Endodermal cell (in vitro differentiated cells): ENCODE results near the gene GSE1. TPM values are rescaled to one million over a fixed set of nuclear protein-coding genes. Genes with fewer than 3 reads are reported as not detected.

Experiments
- DNase-seq: peaks from one replicate; pipeline ENCODE4 v3.0.0-alpha.2; 2017
- H3K27ac ChIP-seq: 2 replicates; pipeline ENCODE4 v1.5.1; 2013; ENCODE audit warnings: mild to moderate bottlenecking, low read depth, low read length, moderate library complexity
- H3K27me3 ChIP-seq: 2 replicates; pipeline ENCODE4 v1.6.1; 2013; ENCODE audit warnings: mild to moderate bottlenecking, low read length, moderate library complexity; ENCODE audit not compliant: insufficient read depth, control insufficient read depth, poor library complexity, severe bottlenecking
- H3K36me3 ChIP-seq: 2 replicates; pipeline ENCODE4 v1.7.0; 2013; ENCODE audit warnings: mild to moderate bottlenecking, low read length, moderate library complexity; ENCODE audit not compliant: control insufficient read depth, insufficient read depth
- H3K4me1 ChIP-seq: one replicate; pipeline ENCODE4 v1.7.0; 2013; ENCODE audit warnings: low read length; ENCODE audit not compliant: control insufficient read depth, insufficient read depth
- H3K4me3 ChIP-seq: 2 replicates; pipeline ENCODE4 v1.5.1; 2013; ENCODE audit warnings: mild to moderate bottlenecking, low read length, moderate library complexity
- H3K9ac ChIP-seq: 2 replicates; pipeline ENCODE4 v1.6.1; 2013; ENCODE audit warnings: mild to moderate bottlenecking, low read length, moderate library complexity; ENCODE audit not compliant: poor library complexity, severe bottlenecking; ENCODE audit errors: extremely low read depth
- H3K9me3 ChIP-seq: 2 replicates; pipeline ENCODE4 v1.6.1; 2013; ENCODE audit warnings: mild to moderate bottlenecking, low read length, moderate library complexity; ENCODE audit not compliant: control insufficient read depth
- H3K27ac Mint-ChIP-seq: 2 replicates; pipeline ENCODE4 v1.8.0; 2020; ENCODE audit warnings: mixed read lengths
- H3K27me3 Mint-ChIP-seq: 2 replicates; pipeline ENCODE4 v1.8.0; 2021; ENCODE audit warnings: mild to moderate bottlenecking, mixed read lengths; ENCODE audit not compliant: insufficient read depth
- H3K36me3 Mint-ChIP-seq: 2 replicates; pipeline ENCODE4 v1.8.0; 2020; ENCODE audit warnings: low read depth, mixed read lengths
- H3K4me1 Mint-ChIP-seq: 2 replicates; pipeline ENCODE4 v1.8.0; 2020; ENCODE audit warnings: mixed read lengths
- H3K4me3 Mint-ChIP-seq: 2 replicates; pipeline ENCODE4 v1.8.0; 2020; ENCODE audit warnings: mild to moderate bottlenecking, moderate library complexity, mixed read lengths
- H3K9me3 Mint-ChIP-seq: 2 replicates; pipeline ENCODE4 v1.8.0; 2020; ENCODE audit warnings: mild to moderate bottlenecking, mixed read lengths
- CTCF ChIP-seq: fragments of 200-600 bp; sonication (generic); conservative IDR thresholded peaks from 2 replicates; pipeline ENCODE4 v1.5.0; 2021; ENCODE audit warnings: antibody characterized with exemption, mild to moderate bottlenecking
- WGBS, 2 experiments: methylation state at CpG; one replicate each; pipeline versions ENCODE4 v1.1.5 to v1.1.7; 2013; ENCODE audit warnings: missing lambda C conversion rate in 2 of 2, mixed read lengths in 1 of 2; ENCODE audit not compliant: insufficient coverage in 1 of 2, insufficient read length in 1 of 2; 5-methylcytosine and 5-hydroxymethylcytosine counted together
- total RNA-seq, 2 donors: library from RNA; stranded (reverse); fragmentation: NEBNext Ultra II Directional in 1 of 2; extraction: Animal tissue kit (Norgen Biotek cat#: 25700) in 1 of 2; gene quantifications; 2 replicates in 1 of 2; 3 replicates in 1 of 2; pipeline ENCODE4 v1.2.1, GENCODE V29; 2021

The GSE1 gene
- total RNA-seq, 2 donors from 2014 or later = 108 to 128 TPM

- Mint-ChIP-seq H3K36me3 (peaks cover 44% of the 10 kb centered on the region), H3K27me3 (no peaks in the 10 kb centered on the region), H3K9me3 (no peaks in the 10 kb centered on the region), H3K27ac (peak overlapping the region; percentile 68), H3K4me3 (no peak overlapping the region), H3K4me1 (peaks cover 5% of the 10 kb centered on the region)
- 95% methylated on average over 21 to 27 of the region's 27 CpGs for WGBS, 2 experiments
- TF ChIP-seq CTCF = no peak
- H3K9ac ChIP-seq = no peak overlapping the region
- peaks cover 50% of the 10 kb centered on the region for H3K36me3 ChIP-seq
- H3K4me3 ChIP-seq = no peak overlapping the region
- no peaks in the 10 kb centered on the region for H3K4me1 ChIP-seq
- H3K27ac ChIP-seq = peak overlapping the region; percentile 95
- H3K27me3 ChIP-seq = no peaks in the 10 kb centered on the region
- no peaks in the 10 kb centered on the region for H3K9me3 ChIP-seq
- no peak for DNase-seq
Measured at GRCh38 chr16:85651629-85652430, 38.7 kb downstream of the GSE1 start.

- Mint-ChIP-seq H3K4me3 (no peak overlapping the region), H3K4me1 (peaks cover 5% of the 10 kb centered on the region), H3K27me3 (no peaks in the 10 kb centered on the region), H3K27ac (peak overlapping the region; percentile 79), H3K36me3 (peaks cover 51% of the 10 kb centered on the region), H3K9me3 (no peaks in the 10 kb centered on the region)
- no peak for TF ChIP-seq CTCF
- Histone ChIP-seq H3K4me3 (no peak overlapping the region), H3K36me3 (peaks cover 54% of the 10 kb centered on the region), H3K9ac (no peak overlapping the region), H3K27ac (peak overlapping the region; percentile 95), H3K4me1 (no peaks in the 10 kb centered on the region), H3K27me3 (no peaks in the 10 kb centered on the region), H3K9me3 (no peaks in the 10 kb centered on the region)
- peak; percentile 70 for DNase-seq
- WGBS, 2 experiments = 76 to 83% methylated on average over 27 to 33 of the region's 35 CpGs
Measured at GRCh38 chr16:85652431-85653221, 39.5 kb downstream of the GSE1 start.

GRCh38 chr16:85653290-85653891, 40.3 kb downstream of the GSE1 start:
- H3K4me1 ChIP-seq = no peaks in the 10 kb centered on the region

More at GRCh38 chr16:85653290-85653891, 40.3 kb downstream of the GSE1 start:
- DNase-seq = no peak
- Histone ChIP-seq H3K27ac (peak overlapping the region; percentile 44), H3K9me3 (no peaks in the 10 kb centered on the region), H3K9ac (no peak overlapping the region), H3K4me3 (no peak overlapping the region), H3K36me3 (peaks cover 62% of the 10 kb centered on the region), H3K27me3 (no peaks in the 10 kb centered on the region)
- H3K27me3 Mint-ChIP-seq = no peaks in the 10 kb centered on the region
- WGBS, 2 experiments = 92 to 96% methylated on average over 11 to 21 of the region's 21 CpGs
- peaks cover 55% of the 10 kb centered on the region for H3K36me3 Mint-ChIP-seq
- no peak overlapping the region for H3K27ac Mint-ChIP-seq
- no peak for TF ChIP-seq CTCF
- H3K9me3 Mint-ChIP-seq = no peaks in the 10 kb centered on the region
- H3K4me3 Mint-ChIP-seq = no peak overlapping the region
- peaks cover 5% of the 10 kb centered on the region for H3K4me1 Mint-ChIP-seq
